GOT3 (cell line): Measurements from ENCODE around the gene RANGRF.
"Not testable (repeated sequence)": the region's sequence is repeated elsewhere in the genome, so short reads cannot be mapped to it uniquely, and the experiment has no call there.

Experiments
- DNase-seq: peaks from one replicate; lab custom pipeline; 2025; ENCODE audit warnings: mixed read lengths; lab: John Stamatoyannopoulos, UW

RANGRF gene

GRCh38 chr17:8288336-8289102 is at the start of gene RANGRF:
TSS of gene RANGRF (plus strand) at chr17:8288670. CDS start at chr17:8288789, 119 bp downstream.
- no peak for DNase-seq

- no peak for DNase-seq
Measured at GRCh38 chr17:8243827-8244226, 44.6 kb upstream of the RANGRF start.

DNA sequence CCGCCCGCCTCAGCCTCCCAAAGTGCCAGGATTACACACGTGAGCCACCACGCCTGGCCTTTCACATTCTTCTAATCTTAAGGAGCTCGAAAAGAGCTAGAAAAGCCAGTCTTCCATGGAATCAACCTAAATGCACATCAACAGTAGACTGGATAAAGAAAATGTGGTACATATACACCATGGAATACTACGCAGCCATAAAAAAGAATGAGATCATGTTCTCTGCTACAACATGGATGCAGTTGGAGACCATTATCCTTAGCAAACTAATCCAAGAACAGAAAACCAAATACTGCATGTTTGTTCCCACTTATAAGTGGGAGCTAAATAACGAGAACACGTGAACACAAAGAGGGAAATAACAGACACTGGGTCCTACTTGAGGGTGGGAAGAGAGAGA is 43.7 kb upstream of the RANGRF start:
- no peak for DNase-seq

DNA sequence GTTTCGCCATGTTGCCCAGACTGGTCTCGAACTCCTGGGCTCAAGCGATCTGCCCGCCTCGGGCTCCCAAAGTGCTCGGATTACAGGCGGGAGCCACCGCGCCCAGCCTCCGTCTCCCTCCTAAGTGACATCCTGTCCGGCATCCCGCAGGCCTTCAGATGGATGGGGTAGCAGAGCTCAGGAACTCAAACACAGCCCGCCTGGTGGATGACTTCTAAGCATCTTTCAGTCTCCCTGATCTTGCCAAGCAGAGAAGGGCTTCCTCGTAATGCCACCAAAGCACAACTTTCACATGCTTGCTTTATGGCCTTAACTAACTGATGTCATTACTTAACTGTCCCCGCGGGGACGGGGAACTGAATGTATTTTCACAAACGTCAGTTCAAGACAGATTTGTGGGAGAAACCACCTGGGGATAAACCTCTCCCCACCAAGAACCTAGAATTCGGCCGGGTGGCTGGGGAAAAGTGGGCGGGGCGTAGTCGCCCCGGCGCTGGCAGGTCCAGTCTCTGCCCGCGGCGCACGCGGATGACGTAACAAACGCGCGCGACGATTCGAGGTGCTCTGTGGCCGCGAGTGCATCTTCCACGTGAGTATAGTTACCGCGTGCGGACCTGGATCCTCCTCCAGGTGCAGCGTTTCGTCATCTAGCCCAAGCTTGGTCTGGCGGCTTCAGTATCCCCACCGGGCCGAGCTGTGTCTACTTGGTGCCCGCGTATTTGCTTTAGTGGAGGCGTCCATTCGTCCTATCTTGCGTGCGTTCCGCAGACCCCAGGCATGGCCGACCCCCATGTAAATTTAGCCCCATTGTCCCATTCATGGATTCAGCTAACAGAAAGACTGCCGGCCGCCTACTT is 39.5 kb upstream of the RANGRF start, which contains the start of gene PFAS:
PFAS (plus strand) TSS at position 539 of the 857 bp plus-strand sequence. CDS start 4,649 bp downstream, outside the sequence.
- DNase-seq = peak; percentile 80

DNA sequence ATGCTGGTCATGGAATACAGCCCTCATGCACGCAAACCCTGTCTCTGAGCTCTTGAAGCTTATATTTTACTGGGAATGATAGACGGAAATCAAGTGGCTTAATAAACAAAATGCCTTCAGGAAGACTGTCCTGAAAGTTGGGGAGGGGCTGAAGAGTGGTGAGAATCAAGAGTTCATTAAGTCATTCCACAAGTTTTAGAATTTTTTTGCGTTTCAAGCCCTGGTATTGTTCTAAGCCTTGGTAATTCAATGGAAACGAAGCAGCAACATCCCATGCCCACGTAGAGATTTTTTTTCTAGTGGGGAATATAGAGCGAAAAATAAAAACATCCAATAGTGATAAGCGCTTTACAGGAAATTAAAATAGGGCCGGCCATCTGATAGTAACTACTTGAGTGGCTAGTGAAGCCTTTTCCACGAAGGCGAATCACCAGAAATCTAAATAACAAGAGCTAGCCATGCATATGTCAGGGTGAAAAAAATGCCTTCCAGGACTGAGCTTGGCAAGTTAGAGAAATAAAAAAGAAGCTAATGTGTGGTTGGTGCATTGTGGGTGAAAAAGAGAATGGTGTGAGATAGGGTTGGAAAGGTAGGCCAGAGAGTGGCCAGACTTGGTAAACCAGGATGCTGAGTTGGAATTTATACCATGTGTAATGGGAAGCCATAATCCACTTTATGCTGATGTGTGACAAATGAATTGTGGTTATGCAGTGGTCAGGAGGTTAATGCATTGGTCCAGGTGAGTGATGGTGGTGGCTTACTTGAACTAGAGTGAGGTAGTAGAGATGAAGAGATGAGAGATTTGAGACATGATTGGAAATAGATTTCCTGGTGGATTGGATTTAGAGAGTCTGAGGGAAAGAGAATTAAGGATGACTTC is 38.6 kb upstream of the RANGRF start:
- no peak for DNase-seq

DNA sequence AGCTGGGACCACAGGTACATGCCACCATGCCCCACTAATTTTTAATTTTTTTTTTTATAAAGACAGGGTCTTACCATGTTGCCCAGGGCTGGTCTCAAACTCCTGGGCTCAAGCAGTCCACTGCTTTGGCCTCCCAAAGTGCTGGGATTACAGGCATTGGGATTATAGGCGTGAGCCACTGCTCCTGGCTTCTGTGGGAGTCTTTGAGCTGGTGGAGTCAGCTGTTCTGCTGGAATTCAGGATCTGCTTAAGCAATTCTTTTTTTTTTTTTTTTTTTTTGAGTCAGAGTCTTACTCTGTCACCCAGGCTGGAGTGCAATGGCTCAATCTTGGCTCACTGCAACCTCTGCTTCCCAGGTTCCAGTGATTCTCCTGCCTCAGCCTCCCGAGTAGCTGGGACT is 37.1 kb upstream of the RANGRF start:
- not testable (repeated sequence) for DNase-seq

GRCh38 chr17:8253801-8254200 is 34.7 kb upstream of the RANGRF start:
- DNase-seq = no peak

- DNase-seq = no peak
Measured at GRCh38 chr17:8254881-8255280, 33.6 kb upstream of the RANGRF start.

DNA sequence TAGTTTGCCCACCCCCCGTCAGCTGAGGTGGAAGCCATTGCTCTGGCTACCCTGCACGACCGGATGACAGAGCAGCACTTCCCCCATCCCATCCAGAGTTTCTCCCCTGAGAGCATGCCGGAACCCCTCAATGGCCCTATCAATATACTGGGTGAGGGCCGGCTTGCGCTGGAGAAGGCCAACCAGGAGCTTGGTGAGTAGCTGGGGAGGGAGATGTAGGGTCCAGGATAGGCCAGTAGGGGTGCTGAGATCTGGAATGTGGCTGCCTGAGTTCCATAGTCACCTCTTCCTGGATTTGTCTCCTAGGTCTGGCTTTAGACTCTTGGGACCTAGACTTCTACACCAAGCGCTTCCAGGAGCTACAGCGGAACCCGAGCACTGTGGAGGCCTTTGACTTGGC is 33.0 kb upstream of the RANGRF start:
- DNase-seq = no peak

DNA sequence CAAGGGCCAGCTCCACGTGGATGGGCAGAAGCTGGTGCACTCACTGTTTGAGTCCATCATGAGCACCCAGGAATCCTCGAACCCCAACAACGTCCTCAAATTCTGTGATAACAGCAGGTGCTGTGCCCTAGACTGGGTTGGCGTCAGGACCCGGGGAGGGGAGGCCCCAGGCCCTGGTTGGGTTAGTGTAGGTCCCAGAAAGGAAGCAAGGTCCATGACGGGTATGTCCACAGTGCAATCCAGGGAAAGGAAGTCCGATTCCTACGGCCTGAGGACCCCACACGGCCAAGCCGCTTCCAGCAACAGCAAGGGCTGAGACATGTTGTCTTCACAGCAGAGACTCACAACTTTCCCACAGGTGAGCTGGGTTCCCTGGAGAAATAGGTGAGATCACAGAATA is 32.2 kb upstream of the RANGRF start:
- no peak for DNase-seq

GRCh38 chr17:8256691-8257090 is 31.8 kb upstream of the RANGRF start:
- no peak for DNase-seq

DNA sequence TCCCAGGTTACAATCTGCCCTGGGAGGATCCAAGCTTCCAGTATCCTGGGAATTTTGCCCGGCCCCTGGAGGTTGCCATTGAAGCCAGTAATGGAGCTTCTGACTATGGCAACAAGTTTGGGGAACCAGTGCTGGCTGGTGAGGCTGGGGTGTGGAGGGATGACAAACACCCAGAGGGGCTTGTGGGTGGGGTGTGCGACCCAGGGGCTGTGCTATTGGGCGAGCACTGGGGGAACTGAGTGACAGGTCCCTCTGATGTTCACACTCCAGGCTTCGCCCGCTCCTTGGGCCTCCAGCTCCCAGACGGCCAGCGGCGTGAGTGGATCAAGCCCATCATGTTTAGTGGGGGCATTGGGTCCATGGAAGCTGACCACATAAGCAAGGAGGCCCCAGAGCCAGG is 30.7 kb upstream of the RANGRF start:
- DNase-seq = no peak

- no peak for DNase-seq
Measured at GRCh38 chr17:8264320-8264719, 24.1 kb upstream of the RANGRF start.

DNA sequence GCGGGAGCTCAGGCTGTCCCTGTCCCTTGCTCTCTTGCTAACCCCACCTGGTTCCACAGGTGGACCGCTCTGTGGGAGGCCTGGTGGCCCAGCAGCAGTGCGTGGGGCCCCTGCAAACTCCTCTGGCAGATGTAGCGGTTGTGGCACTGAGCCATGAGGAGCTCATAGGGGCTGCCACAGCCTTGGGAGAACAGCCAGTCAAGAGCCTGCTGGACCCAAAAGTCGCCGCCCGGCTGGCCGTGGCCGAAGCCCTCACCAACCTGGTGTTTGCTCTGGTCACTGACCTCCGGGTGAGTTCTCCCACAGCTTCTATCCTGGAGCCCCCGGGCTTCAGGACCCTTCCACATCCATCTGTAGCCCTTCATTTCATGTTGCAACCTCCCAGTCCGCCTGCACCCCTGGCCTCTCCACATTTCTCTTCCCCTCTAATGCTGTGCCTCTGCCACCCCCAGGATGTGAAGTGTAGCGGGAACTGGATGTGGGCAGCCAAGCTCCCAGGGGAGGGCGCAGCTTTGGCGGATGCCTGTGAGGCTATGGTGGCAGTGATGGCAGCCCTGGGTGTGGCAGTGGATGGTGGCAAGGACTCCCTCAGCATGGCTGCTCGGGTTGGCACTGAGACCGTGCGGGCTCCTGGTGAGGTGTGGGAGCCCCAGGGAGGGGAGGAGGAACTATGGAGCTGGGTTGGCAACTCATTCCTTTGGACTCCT is 23.5 kb upstream of the RANGRF start:
- no peak for DNase-seq

DNA sequence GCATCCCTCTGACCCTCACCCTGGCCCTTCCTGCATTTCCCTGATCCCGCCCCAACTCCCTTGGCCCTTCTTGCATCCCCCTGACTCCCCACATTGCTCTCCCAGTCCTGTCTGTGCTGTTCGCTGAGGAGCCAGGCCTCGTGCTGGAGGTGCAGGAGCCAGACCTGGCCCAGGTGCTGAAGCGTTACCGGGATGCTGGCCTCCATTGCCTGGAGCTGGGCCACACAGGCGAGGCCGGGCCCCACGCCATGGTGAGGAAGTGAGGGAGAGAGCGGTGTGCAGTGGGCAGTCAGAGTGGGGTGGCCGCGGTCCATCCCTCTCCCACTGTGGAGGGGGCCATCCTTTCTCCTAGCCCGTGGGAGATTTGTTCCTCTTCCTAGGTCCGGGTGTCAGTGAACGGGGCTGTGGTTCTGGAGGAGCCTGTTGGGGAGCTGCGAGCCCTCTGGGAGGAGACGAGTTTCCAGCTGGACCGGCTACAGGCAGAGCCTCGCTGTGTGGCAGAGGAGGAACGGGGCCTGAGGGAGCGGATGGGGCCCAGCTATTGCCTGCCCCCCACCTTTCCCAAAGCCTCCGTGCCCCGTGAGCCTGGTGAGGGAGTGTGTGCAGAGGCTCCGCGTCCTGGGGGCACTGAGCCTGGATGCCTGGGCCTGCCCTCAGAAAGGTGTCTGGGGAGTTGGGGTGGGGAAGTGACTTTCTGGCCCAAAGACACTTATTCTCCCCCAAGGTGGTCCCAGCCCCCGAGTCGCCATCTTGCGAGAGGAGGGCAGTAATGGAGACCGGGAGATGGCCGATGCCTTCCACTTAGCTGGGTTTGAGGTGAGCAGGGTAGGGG is 21.6 kb upstream of the RANGRF start:
- no peak for DNase-seq

GRCh38 chr17:8267480-8268147 is 20.9 kb upstream of the RANGRF start:
- DNase-seq = no peak

GRCh38 chr17:8268550-8269298 is 19.7 kb upstream of the RANGRF start:
- no peak for DNase-seq

GRCh38 chr17:8272421-8272820 is 16.0 kb upstream of the RANGRF start:
- DNase-seq = no peak

- DNase-seq = no peak
Measured at GRCh38 chr17:8273884-8274444, 14.5 kb upstream of the RANGRF start.
